HG02588 (cell line): ENCODE data around the gene STAT4.
A peak's percentile ranks its signal among the peaks of the same experiment; 100 is the strongest.

Experiments
- ATAC-seq: cut with Tn5 transposase; IDR thresholded peaks from one replicate; pipeline ENCODE4 v1.9.1; 2021; ENCODE audit warnings: mild to moderate bottlenecking, moderate library complexity; ENCODE audit not compliant: unreplicated experiment

STAT4 gene

DNA sequence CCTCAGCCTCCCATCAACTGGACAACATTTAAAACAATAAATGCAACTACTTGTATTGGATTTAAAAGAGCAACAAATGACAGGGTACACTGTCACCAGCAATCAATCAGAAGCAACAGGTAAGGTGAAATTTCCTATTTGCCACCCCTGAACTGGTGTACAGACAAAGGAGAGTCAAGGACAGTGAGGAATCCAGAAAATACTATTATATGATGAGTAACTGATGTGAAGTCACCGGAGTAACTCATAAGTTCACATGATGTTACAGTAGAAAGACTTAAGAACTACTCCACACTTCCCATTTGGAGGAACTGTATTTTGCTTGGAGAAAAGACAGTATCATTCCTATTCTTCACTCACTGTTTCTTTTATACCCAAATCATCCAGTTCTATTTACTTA is 132.7 kb downstream of the STAT4 start:
- no peak for ATAC-seq

DNA sequence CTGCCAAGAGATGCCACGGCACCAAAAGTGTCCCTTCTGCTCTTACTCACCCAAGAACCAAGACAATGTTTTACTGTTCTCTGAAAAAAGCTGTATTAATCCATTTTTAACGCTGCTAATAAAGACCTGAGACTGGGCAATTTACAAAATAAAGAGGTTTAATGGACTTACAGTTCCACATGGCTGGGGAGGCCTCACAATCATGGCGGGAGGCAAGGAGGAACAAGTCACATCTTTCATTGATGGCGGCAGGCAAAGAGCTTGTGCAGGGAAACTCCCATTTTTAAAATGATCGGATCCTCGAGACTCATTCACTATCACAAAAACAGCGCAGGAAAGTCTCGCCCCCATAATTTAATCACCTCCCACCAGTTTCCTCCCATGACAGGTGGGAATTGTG is 135.0 kb downstream of the STAT4 start:
- no peak for ATAC-seq

DNA sequence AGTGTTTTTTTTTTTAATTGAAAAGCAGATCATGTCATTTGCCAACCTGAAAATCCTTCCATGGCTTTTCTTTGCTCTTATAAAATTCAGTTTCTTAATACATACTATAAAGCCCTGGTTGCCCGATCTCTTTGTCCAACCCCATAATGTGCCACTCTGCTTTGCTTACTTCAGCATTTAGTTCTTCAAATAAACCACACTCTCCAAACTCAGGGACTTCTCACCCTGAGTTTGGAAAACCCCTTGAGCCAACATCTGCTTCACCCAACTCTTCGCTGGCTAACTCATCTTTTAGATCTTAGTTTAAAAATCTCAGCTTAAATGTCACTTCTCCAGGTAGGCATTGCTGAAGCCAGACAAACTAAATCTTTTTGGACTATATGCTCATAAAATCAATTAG is 135.6 kb downstream of the STAT4 start:
- no peak for ATAC-seq

DNA sequence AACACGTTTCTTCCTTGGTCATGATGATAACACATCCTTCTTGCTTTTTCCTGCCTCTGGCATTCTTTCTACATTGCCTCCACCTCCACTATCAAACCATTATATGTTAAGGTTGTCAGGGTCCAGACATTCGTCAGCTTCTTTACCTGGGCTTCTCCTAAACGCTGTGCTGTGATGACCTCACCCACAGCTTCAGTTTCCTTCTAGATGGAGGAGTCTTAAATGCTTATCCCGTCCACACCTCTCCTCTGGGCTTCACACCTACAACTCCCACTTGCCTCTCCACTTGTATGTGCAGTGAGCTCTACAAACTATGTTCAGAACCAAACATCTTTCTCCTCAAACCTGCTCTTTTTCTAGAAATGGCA is 136.2 kb downstream of the STAT4 start:
- ATAC-seq: peak; percentile 5

DNA sequence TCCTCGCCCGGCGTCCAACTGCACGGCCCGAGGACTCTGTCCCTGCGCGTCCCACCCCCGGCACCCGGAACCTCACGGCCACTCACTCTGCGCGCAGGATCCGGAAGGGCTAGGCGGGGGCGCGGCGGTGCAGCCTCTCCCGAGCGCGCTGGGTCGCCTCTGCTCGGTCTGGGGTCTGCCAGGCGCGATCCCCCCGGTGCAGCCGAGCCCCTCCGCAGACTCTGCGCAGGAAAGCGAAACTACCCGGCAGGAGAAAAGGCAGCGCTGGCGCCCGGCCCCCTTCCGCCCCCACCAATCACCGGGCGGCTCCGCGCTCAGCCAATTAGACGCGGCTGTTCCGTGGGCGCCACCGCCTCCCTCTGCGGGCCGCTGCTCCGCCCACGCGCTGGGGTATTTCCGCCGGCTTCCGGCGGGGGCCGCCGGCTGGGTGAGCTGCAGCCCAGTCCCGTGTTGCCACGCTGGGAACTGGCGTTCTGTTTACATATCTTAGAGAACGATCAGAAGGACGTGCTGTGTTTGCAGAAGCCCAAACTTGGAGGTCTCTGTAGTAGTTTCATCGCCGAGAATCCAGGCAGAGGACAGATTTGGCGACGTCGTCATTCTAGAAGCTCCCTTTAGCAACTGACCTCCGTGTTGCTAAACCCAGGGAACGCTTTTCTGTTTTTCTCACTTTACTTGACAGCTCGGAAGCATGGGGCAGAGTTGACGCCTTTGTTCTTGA is 136.7 kb downstream of the STAT4 start, which contains the start of gene STAT1:
Gene STAT1 (minus strand): TSS at position 240 of the 721 bp plus-strand sequence. CDS start 4,168 bp downstream, outside the sequence.
- ATAC-seq: peak; percentile 82

DNA sequence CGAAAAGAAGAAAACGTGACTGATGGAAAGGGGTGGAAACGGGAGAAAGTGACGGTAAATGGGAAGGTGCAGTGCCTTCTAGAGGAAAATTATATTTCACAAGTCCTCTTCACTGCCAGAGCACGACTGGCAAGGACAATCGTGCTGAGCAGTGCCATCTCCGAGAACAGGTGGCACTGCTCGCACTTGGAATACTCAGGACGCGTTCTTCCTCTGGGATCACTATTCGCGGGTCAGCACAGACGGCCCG is 137.2 kb downstream of the STAT4 start:
- no peak for ATAC-seq

DNA sequence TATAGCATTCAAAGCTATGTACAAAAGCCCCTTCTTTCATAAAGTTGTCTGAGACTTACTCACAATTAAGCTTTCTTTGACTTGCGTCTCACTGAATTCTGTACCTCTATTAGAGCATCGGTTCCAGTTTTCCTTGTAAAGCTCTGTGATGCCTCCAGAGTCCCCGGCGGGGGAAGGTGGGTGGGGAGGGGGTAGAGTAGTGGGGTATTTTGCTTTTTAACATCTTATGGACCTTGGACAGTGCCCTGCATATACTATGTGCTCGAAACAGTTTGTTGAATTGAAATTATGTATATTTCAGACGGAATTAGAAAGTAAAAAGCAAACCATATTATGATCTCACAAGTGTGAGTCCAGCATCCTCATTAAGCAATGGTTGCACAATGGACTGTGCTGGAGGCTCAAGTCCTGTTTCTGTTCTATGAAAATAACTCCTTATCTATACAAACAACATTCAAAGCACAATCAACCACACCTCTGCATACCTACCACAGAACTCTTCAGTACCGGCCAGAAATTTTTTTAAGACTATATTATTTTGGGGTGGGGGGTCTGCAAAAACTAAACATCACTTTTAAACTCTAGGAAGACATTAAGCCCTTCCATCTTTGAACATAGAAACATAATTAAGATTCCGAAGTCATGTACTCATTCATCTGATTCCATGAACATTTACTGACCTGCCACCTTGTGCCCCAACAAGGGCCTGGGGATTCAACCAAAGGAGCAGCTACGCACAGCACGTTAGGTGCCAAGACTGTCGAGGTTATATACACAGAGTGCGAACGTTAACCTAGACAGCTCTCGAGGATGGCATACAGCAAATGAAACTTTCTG is 137.7 kb downstream of the STAT4 start:
- ATAC-seq: no peak

DNA sequence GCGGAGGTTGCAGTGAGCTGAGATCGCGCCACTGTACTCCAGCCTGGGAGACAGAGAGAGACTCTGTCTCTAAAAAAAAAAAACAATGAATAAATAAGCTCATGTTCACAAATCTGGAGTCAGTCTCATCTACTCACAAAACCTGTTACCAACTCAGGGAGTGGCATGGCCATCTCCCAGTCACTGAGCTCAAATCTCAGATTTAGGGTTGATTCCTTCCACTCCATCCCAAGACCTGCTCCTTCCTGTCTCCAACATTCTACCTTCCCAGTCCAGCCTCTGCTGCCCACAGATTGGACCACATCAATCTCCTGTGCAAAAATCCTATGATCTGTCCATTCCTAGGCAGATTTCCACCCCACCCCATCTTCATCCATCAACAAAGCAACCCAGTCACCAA is 138.4 kb downstream of the STAT4 start:
- ATAC-seq: no peak

DNA sequence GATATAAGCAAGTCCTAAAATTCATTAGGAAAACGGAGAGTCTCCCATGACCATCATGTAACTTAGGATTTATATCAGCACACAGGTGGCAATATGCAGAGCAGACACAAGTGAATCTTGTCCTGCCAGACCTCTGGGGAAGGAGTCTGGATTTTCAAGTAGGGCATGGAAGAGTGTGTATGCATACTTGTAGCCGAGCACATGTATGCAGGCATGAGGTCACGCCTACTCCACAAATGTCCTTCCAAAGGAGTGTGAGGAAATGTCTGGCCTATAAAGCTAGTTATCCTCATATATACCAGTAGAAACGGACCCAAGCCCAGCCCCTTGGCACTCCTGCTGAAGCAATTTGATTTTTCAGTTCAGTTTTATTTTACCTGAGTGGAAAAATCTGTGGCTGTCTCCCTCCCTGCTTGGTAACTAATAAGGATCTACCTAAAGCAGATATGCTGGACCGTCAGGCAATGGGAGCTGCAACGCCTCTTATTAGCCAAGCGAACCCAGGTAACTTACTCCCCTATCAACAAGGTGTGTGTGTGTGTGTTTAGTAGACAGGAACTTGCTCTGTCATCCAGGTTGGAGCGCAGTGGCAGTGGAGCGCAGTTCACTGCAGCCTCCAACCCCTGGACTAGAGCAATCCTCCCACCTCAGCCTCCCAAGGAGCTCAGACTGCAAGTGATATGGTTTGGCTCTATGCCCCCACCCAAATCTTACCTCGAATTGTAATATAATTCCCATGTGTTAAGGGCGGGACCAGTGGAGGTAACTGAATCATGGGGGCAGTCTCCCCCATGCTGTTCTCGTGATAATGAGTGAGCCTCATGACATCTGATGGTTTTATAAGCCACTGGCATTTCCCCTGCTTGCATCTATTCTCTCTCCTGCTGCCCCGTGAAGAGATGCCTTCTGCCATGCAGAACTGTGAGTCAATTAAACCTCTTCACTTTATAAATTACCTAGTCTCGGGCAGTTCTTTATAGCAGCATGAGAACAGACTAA is 139.6 kb downstream of the STAT4 start:
- ATAC-seq: no peak

DNA sequence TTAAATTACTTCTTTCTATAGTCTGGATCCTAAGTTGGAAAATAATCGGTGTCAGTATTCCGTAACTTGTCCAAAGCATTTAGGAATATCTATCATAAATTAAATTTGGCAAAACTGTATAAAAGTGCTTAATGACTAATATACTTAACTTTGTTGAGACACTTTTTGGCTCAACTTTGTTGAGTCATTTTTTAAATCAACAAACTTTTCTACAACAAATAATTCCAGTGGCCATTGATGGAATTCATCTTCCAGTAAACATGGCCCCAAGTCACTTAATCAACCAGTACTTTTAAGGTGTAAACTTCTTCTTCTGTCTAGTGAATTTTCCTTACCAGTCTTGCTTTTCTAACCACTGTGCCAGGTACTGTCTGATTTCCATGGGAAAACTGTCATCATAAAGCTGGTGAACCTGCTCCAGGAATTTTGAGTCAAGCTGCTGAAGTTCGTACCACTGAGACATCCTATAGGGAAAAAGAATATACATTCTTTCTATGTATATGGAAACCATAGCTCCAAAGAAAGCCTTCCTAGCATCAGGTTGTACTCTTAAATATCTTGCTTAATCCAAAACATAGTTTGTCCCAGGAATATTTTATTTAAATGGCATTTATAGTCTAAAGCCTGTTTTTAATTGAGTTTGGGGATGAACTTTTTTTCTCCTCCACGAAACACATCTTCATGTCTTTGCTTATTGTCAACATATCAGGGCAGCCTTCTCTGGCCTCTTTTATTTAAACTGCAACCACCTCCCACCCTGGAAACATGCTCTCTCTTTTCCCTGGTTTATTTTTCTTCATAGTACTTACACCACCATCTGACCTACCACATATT is 141.0 kb downstream of the STAT4 start:
- no peak for ATAC-seq

DNA sequence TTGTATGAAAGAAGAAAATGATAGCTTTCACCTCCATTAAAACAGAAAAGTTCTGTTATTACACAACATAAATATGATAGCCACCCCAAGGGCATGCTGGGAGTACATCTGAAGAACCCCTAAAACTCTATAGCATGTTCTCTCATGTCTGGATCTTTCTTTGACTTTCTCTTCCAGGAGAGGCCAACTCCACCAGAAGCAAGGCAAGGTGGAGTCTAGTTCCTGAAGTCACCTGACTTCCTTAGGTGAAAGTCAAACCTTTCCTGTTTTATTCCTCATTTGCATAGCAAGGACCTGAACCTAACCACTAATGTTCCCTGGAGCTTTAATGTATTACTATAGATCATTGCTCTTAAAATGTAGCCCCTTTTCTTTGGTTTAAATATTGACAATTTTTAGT is 142.5 kb downstream of the STAT4 start:
- no peak for ATAC-seq

DNA sequence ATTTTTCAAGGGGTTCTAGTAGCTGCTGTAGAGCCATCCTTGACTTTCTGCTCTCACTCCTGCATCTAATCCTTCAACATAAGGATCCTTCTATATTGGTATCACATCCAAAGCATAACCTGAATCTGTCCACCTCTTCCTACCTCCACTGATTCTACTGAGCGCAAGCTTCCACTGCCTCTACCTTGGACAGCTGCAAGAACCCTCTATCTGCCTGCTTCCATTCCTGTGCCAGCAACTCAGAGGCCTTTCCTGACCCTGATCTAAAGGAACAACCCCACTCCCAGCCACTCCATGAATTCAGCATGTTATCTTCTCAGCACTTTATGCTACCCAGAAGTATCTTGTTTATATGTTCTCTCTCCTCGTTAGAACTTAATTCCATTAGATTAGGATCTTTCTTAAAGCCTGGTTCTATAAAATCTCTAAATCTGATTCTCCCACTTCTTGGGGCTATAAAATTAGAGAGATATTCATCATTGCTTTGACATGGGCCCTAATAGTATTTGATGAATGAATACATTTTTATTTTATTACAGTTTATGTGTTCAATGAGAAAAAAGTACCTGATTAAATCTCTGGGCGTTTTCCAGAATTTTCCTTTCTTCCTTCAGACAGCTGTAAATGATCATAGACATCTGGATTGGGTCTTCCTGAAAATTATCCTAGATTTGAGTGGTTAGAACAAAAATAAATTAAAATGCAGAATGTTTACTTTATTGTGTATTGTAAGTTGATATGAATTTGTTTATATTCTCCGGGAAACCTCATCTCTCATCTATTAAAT is 143.6 kb downstream of the STAT4 start:
- ATAC-seq: no peak

DNA sequence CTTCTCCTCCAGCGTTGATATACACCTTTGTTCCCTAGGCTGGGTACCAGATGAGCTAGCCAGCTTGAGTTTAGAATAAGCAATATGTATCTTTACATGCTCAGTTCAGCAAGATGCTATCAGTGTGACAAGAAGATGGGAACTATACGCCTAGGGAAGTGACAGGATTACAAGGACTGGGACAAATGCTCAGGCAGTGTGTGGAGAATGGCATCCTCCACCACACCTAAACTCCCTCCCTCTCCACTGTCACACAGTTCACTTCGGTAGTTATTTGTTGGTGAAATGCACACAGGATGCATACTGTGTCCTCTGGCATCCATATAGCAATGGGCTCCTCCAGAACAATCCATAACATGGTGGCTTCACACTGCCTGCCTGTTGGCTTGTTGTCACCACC is 144.5 kb downstream of the STAT4 start:
- no peak for ATAC-seq

DNA sequence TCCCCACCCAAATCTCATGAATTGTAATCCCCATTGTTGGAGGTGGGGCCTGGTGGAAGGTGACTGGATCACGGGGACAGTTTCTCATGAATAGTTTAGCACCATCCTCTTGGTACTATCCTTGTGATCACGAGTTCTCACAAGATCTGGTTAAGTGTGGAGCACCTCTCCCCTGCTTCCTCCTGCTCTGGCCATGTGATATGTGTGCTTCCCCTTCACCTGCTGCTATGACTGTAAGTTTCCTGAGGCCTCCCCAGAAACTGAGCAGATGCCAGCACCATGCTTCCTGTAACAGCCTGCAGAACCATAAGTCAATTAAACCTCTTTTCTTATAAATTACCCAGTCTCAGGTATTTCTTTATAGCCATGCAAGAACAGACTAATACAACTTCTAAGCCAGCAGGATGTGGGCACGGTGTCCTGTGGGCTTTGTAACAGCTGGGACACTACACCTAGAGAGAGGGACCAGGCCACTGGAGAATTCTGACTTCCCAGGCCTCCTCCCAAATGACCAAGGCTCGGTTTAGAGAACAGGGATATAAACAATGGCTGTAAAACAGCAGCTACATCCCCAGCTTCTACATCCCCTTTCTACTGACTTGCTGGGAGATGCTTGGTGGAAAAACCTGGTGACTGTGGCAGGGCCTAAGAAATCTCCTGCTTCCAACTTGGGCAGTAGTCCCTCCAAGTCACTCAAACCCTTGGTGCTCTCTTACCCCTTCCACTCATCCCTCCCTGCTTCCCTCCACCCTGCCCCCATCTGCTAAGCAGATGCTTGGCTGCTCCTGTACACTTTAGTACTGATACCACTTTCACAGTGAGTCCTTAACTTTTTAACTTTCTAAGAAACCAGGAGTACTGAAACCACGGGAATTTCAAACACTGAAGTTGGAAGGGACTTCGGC is 147.1 kb downstream of the STAT4 start:
- no peak for ATAC-seq

DNA sequence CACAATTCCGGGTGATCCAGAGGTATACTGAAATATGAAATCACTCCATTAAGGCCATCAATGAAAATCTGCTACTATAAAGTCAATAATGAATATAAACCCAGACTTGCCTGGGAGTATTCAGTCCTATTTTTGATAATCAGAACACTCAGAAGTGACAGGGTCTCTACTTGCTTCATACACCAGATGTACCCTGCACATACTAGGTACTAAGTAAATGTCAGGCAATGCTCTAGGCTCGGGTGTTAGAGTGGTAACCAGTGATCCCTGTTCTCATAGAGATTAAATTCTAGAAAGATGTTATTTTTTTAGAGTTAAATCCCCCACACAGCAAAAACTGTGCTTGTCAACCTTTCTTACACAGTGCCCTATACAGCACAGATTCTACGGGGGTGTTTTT is 149.2 kb downstream of the STAT4 start:
- ATAC-seq: no peak

DNA sequence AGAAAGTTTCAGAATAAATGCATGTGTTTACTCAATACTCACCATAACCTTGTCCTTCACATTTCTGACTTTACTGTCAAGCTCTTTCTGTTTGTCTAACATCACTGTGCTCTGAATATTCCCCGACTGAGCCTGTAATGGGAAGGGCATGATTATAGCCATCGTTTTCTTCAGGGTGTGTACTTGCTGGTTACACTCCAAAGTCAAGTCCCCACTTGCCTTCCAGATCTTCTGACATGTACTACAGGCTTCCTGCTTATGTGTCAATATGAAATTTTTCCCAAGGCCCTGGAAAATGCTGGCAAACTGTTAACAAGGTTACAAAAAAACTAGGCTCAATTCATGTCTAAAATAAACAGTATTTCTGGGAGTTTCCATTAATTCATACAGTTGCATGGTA is 149.8 kb downstream of the STAT4 start:
- no peak for ATAC-seq

DNA sequence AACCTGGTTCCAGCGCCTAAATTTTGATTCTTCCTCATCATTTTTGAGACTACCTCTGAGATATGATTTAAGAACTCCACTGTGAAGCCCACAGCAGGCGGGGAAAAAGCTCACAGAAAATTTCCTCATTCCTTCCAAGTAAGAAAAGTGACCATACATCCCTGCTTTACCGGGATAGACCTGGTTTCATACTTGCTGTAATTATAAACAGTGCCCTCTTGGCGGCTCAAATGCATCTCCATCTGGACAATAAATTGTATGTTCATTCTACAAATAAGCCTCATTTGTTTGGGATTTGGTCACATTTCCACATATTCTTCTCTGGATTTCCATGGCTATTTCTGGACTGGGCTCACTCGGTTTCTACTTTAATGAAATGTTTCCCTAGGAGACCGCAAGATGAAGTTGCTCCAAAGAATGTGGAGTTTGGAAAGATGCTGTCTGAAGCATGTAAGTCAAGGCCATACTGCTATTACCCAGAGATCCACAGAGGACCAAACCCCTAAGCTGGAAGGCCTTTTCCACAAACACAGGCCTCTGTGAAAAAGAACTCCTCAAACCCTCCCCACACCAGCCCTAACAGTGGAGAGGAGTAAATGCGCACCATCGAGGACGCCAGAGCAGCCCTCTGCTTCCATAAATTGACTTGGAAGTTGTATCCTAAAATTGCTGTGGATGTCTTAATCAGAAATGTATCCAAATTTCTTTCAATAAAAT is 150.7 kb downstream of the STAT4 start:
- no peak for ATAC-seq

DNA sequence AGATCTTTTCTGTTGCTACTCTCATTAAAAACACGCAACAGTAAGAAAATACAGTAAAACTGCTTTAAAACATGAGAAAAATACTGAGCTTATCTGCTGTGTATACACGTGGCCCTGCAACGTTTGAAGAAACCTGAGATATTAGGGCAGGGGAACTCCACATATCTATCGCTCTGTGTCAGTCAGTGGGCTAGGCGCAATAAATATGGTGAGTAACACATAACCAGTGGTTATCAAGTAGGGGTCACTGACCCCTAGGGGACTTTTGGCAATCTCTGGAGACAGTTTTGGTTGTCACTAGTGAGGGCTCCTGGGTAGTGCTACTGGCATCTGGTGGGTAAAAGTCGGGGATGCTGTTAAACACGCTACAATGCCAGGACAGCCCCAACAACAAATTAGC is 151.7 kb downstream of the STAT4 start:
- ATAC-seq: no peak
